Sigmoid colon (tissue), 4 donors: Measurements from ENCODE around the gene PRCC.

Experiments used
- CTCF ChIP-seq, 4 experiments: fragments of 450-650 bp in 3 of 4; fragments of 200-600 bp in 1 of 4; IDR thresholded peaks; one replicate each; pipeline ENCODE4 v1.5.1; 2016 to 2019; ENCODE audit warnings: antibody characterized with exemption in 4 of 4, mild to moderate bottlenecking in 3 of 4, moderate library complexity in 2 of 4
- POLR2A ChIP-seq, 2 donors: fragments of 450-650 bp; IDR thresholded peaks; one replicate each; pipeline ENCODE4 v1.6.1; 2016; ENCODE audit warnings: antibody characterized with exemption in 2 of 2, mild to moderate bottlenecking in 2 of 2, moderate library complexity in 2 of 2
- POLR2AphosphoS5 ChIP-seq, 4 donors: sonication (generic); formaldehyde crosslinking; IDR thresholded peaks; one replicate each; pipeline ENCODE4 v1.6.1; 2017; ENCODE audit warnings: antibody characterized with exemption in 4 of 4

GRCh38 chr1:156756355-156756754, 11.0 kb upstream of the PRCC start:
- TF ChIP-seq CTCF (IDR thresholded peaks at IDR 0.05) = no peak
- no peak for TF ChIP-seq POLR2A (IDR thresholded peaks at IDR 0.05)
- TF ChIP-seq POLR2AphosphoS5 (IDR thresholded peaks at IDR 0.05) = no peak
